K562 (cell line): ENCODE data around the gene DHCR24. TPM values are rescaled to one million over a fixed set of nuclear protein-coding genes. Genes with fewer than 3 reads are reported as not detected.
A peak's percentile ranks its signal among the peaks of the same experiment; 100 is the strongest.

Experiments
- CTCF ChIP-seq, 3 experiments: IDR thresholded peaks in 2 of 3; conservative IDR thresholded peaks in 1 of 3; 2 replicates each; pipeline ENCODE4 v1.5.1; 2011 to 2012; ENCODE audit warnings: low read length in 3 of 3, mild to moderate bottlenecking in 3 of 3, control low read depth in 2 of 3, improper control_type of control experiment in 1 of 3, inconsistent platforms in 1 of 3, low read depth in 1 of 3, mixed read lengths in 1 of 3, moderate library complexity in 1 of 3; ENCODE audit not compliant: insufficient read depth in 2 of 3
- FOXA3 ChIP-seq, 2 experiments: fragments of 450-650 bp in 1 of 2; sonication (generic) in 1 of 2; formaldehyde crosslinking; IDR thresholded peaks in 1 of 2; conservative IDR thresholded peaks in 1 of 2; 2 replicates each; pipeline versions ENCODE4 v1.4.0 to v1.8.0; 2020 to 2022; ENCODE audit warnings: mild to moderate bottlenecking in 2 of 2, missing genetic modification reagents in 1 of 2
- FOXJ3 ChIP-seq: sonication (generic); formaldehyde crosslinking; IDR thresholded peaks from 2 replicates; pipeline ENCODE4 v1.4.0; 2020; ENCODE audit warnings: mild to moderate bottlenecking, missing genetic modification reagents
- GABPB2 ChIP-seq: fragments of 250-450 bp; sonication (Bioruptor Pico); conservative IDR thresholded peaks from 2 replicates; pipeline ENCODE4 v1.5.1; 2021; ENCODE audit warnings: mild to moderate bottlenecking
- HDAC1 ChIP-seq, 2 experiments: fragments of 450-650 bp; IDR thresholded peaks; 2 replicates each; pipeline ENCODE4 v1.6.1; 2016 to 2017; ENCODE audit warnings: inconsistent platforms in 1 of 2, mild to moderate bottlenecking in 1 of 2, moderate library complexity in 1 of 2
- HMBOX1 ChIP-seq: sonication (generic); IDR thresholded peaks from 2 replicates; pipeline ENCODE4 v1.6.1; 2016
- KDM1A ChIP-seq, 2 experiments: fragments of 450-650 bp; IDR thresholded peaks; 2 replicates each; pipeline ENCODE4 v1.6.1; 2016; ENCODE audit warnings: mild to moderate bottlenecking in 2 of 2
- KDM2B ChIP-seq: fragments of 250-450 bp; sonication (Bioruptor Pico); IDR thresholded peaks from 2 replicates; pipeline ENCODE4 v1.8.0; 2021; ENCODE audit warnings: mild to moderate bottlenecking, moderate library complexity
- KLF16 ChIP-seq: IDR thresholded peaks from 2 replicates; pipeline ENCODE4 v1.6.1; 2016; ENCODE audit warnings: antibody characterized with exemption
- L3MBTL2 ChIP-seq: fragments of 450-650 bp; IDR thresholded peaks from 2 replicates; pipeline ENCODE4 v1.6.1; 2016; ENCODE audit warnings: mild to moderate bottlenecking, moderate library complexity
- PPARD ChIP-seq: fragments of 250-450 bp; sonication (Bioruptor Pico); IDR thresholded peaks from 2 replicates; pipeline ENCODE4 v1.8.0; 2022; ENCODE audit warnings: inconsistent platforms, mild to moderate bottlenecking, moderate library complexity
- PTRF ChIP-seq: fragments of 450-650 bp; IDR thresholded peaks from 2 replicates; pipeline ENCODE4 v1.6.1; 2016; ENCODE audit warnings: mild to moderate bottlenecking, missing genetic modification characterization, missing compliant biosample characterization
- SMARCA4 ChIP-seq: fragments of 450-650 bp; IDR thresholded peaks from 2 replicates; pipeline ENCODE4 v1.6.1; 2016
- SMC3 ChIP-seq: conservative IDR thresholded peaks from 2 replicates; pipeline ENCODE4 v1.6.1; 2011; ENCODE audit warnings: low read depth, low read length, improper control_type of control experiment; ENCODE audit not compliant: insufficient read depth
- SOX6 ChIP-seq: fragments of 450-650 bp; IDR thresholded peaks from 2 replicates; pipeline ENCODE4 v1.6.1; 2014; ENCODE audit warnings: mild to moderate bottlenecking
- SRSF1 ChIP-seq: fragments of 200-400 bp; formaldehyde crosslinking; IDR thresholded peaks from 2 replicates; pipeline ENCODE4 v1.6.1; 2017; ENCODE audit warnings: mild to moderate bottlenecking, low read depth, low read length, moderate library complexity
- TAL1 ChIP-seq: fragments of 450-650 bp; IDR thresholded peaks from 2 replicates; pipeline ENCODE4 v1.6.1; 2016; ENCODE audit warnings: mild to moderate bottlenecking
- TCF15 ChIP-seq: fragments of 250-450 bp; sonication (Bioruptor Pico); IDR thresholded peaks from 2 replicates; pipeline ENCODE4 v1.8.0; 2022; ENCODE audit warnings: moderate library complexity, mild to moderate bottlenecking, inconsistent platforms
- TCF7 ChIP-seq: sonication (generic); IDR thresholded peaks from 2 replicates; pipeline ENCODE4 v1.6.1; 2016; ENCODE audit warnings: antibody characterized with exemption, borderline replicate concordance
- TEAD1 ChIP-seq, 2 experiments: fragments of 450-650 bp in 1 of 2; sonication (generic) in 1 of 2; formaldehyde crosslinking; IDR thresholded peaks; 2 replicates each; pipeline versions ENCODE4 v1.4.0 to v1.8.0; 2020 to 2022; ENCODE audit warnings: mild to moderate bottlenecking in 2 of 2, missing genetic modification reagents in 1 of 2
- TEAD4 ChIP-seq, 2 experiments: sonication (generic) in 1 of 2; formaldehyde crosslinking in 1 of 2; IDR thresholded peaks; 2 replicates each; pipeline versions ENCODE4 v1.6.1 to v1.8.0; 2012 to 2022; ENCODE audit warnings: borderline replicate concordance in 1 of 2, inconsistent platforms in 1 of 2, low read length in 1 of 2, mild to moderate bottlenecking in 1 of 2, missing genetic modification reagents in 1 of 2
- TFAP4 ChIP-seq: sonication (generic); formaldehyde crosslinking; IDR thresholded peaks from 2 replicates; pipeline ENCODE4 v1.8.0; 2022; ENCODE audit warnings: missing genetic modification reagents, mild to moderate bottlenecking, moderate library complexity, borderline replicate concordance
- U2AF1 ChIP-seq: fragments of 200-400 bp; formaldehyde crosslinking; optimal IDR thresholded peaks from 2 replicates; pipeline ENCODE3; 2017; ENCODE audit warnings: mild to moderate bottlenecking, low read depth, low read length, moderate library complexity
- ZEB2 ChIP-seq: fragments of 450-650 bp; IDR thresholded peaks from 2 replicates; pipeline ENCODE4 v1.6.1; 2016
- ZFPM2 ChIP-seq: fragments of 250-450 bp; sonication (Bioruptor Pico); IDR thresholded peaks from 2 replicates; pipeline ENCODE4 v1.5.1; 2022; ENCODE audit warnings: mild to moderate bottlenecking
- polyA plus RNA-seq, 8 experiments: library from polyadenylated mRNA; depleted of rRNA in 4 of 8; stranded (reverse) in 5 of 8; unstranded in 3 of 8; fragments of >200 nt; fragmentation: Nextera tagmentation in 2 of 8; fragmentation: Illumina TruSeq in 1 of 8; extraction: Ambion mirVana in 2 of 8; extraction: Trizol in 1 of 8; gene quantifications; 2 replicates each; pipeline versions ENCODE4 v1.2.1 to v1.2.3, GENCODE V29; 2011 to 2014; ENCODE audit warnings: inconsistent platforms in 1 of 8, missing spikeins in 1 of 8
- total RNA-seq, 7 experiments: library from RNA; depleted of rRNA in 6 of 7; stranded (reverse); fragments of >200 nt in 6 of 7; fragmentation: Illumina TruSeq in 2 of 7; extraction: Trizol in 2 of 7; gene quantifications; 2 replicates each; pipeline versions ENCODE4 v1.2.1 to v1.2.3, GENCODE V29; 2011 to 2021; ENCODE audit warnings: low replicate concordance in 1 of 7

DHCR24 gene
- total and polyA plus RNA-seq, 9 of the 15 experiments (the other 6 are each of a cell fraction or from before 2014, with no cell fraction given): 23.4 to 161 (median 79.9) TPM

- TF ChIP-seq CTCF (IDR thresholded peaks at IDR 0.05 in 2 of 3, conservative IDR thresholded peaks at IDR 0.05 in 1 of 3; ENCODE audit: insufficient read depth in 2 of 3, low read depth in 1 of 3, low read length in 3 of 3) (no peak), SOX6 (peak; percentile 79), ZEB2 (no peak), PTRF (no peak), KDM2B (no peak), SRSF1 (no peak), ZFPM2 (CRISPR knock-in tag) (no peak), TFAP4 (CRISPR knock-in tag) (no peak), U2AF1 (no peak), SMARCA4 (0 out of 2 replicates have a peak, but pooled peaks have one; percentile 40), TAL1 (peak; percentile 80), TCF7 (no peak), GABPB2 (CRISPR knock-in tag) (no peak), HMBOX1 (peak; percentile 55), KDM1A (IDR thresholded peaks at IDR 0.05) (peak; percentile 50 to 60; a peak in 3 of 4 replicates), TCF15 (no peak), PPARD (CRISPR knock-in tag) (no peak), SMC3 (no peak), KLF16 (0 out of 2 replicates have a peak, but pooled peaks have one; percentile 57), FOXA3 (CRISPR knock-in tag; conservative IDR thresholded peaks at IDR 0.05 in 1 of 2, IDR thresholded peaks at IDR 0.05 in 1 of 2) (no peak), FOXJ3 (no peak), TEAD4 (IDR thresholded peaks at IDR 0.05; ENCODE audit: low read length) (peak; percentile 86), TEAD4 (CRISPR knock-in tag; IDR thresholded peaks at IDR 0.05; ENCODE audit: borderline replicate concordance) (no peak), L3MBTL2 (peak; percentile 82), HDAC1 (IDR thresholded peaks at IDR 0.05) (peak in 1 of 2 experiments; percentile 41; a peak in 1 of 4 replicates), TEAD1 (CRISPR knock-in tag; IDR thresholded peaks at IDR 0.05) (0 out of 4 replicates have a peak, but pooled peaks of 1 of the 2 experiments have one; percentile 25)
Measured at GRCh38 chr1:54927472-54928240, 40.7 kb upstream of the DHCR24 start (continued).
